ENCODE data around the gene IGF1R. TPM values are rescaled to one million over a fixed set of nuclear protein-coding genes. Genes with fewer than 3 reads are reported as not detected.

IGF1R gene
- total and polyA plus RNA-seq, 2 of the 13 experiments (the other 11 are each of a cell fraction or from before 2014, with no cell fraction given) = 15.9 to 18.4 TPM

- no peak for ATAC-seq
- POLR2A ChIA-PET = no interaction called here
- Histone ChIP-seq H3K4me1 (ENCODE audit: insufficient read depth, low read length) (no peaks in the 10 kb centered on the region), H3K4me3 (replicated peaks in 1 of 3; ENCODE audit: insufficient read depth in 1 of 3, low read depth in 2 of 3, low read length in 3 of 3) (no peak overlapping the region), H3K4me2 (ENCODE audit: low read depth, low read length) (no peak overlapping the region), H3K27me3 (ENCODE audit: control insufficient read depth in 1 of 2, insufficient read depth in 2 of 2, low read length in 2 of 2) (peaks cover 0 to 6% of the 10 kb centered on the region in 2 experiments; a peak in 3 of 5 replicates), H3K79me2 (ENCODE audit: insufficient read depth, low read length) (no peaks in the 10 kb centered on the region), H3K27ac (ENCODE audit: extremely low read length, insufficient read depth, low read length) (no peak overlapping the region), H3K9me3 (ENCODE audit: low read length) (no peaks in the 10 kb centered on the region), H3K9ac (ENCODE audit: insufficient read depth, low read depth, low read length) (no peak overlapping the region), H4K20me1 (ENCODE audit: insufficient read depth, low read length) (no peaks in the 10 kb centered on the region), H3K36me3 (replicated peaks in 1 of 2; ENCODE audit: control insufficient read depth in 1 of 2, insufficient read depth in 2 of 2, low read length in 2 of 2) (no peaks in the 10 kb centered on the region), H2AFZ (ENCODE audit: low read length) (no peak overlapping the region)
- no peak for TF ChIP-seq ATAD3A (CRISPR knock-in tag; IDR thresholded peaks at IDR 0.05)
- TF ChIP-seq RCOR2 (CRISPR knock-in tag; IDR thresholded peaks at IDR 0.05) = no peak
- TF ChIP-seq ZNF772 (CRISPR knock-in tag; IDR thresholded peaks at IDR 0.05) = no peak
- no peak for TF ChIP-seq CC2D1A (CRISPR knock-in tag; IDR thresholded peaks at IDR 0.05)
- TF ChIP-seq MED1 (CRISPR knock-in tag; IDR thresholded peaks at IDR 0.05) = no peak
- no peak for TF ChIP-seq TARDBP (CRISPR knock-in tag; IDR thresholded peaks at IDR 0.05)
- TF ChIP-seq NR2F2 (IDR thresholded peaks at IDR 0.05; ENCODE audit: borderline replicate concordance, low read depth) = no peak
- TF ChIP-seq KMT2B (CRISPR knock-in tag; IDR thresholded peaks at IDR 0.05) = no peak
- no peak for TF ChIP-seq SMARCE1 (IDR thresholded peaks at IDR 0.05; ENCODE audit: borderline replicate concordance)
- no peak for TF ChIP-seq DNMT1 (CRISPR knock-in tag; IDR thresholded peaks at IDR 0.05)
- TF ChIP-seq, protein P1, sequence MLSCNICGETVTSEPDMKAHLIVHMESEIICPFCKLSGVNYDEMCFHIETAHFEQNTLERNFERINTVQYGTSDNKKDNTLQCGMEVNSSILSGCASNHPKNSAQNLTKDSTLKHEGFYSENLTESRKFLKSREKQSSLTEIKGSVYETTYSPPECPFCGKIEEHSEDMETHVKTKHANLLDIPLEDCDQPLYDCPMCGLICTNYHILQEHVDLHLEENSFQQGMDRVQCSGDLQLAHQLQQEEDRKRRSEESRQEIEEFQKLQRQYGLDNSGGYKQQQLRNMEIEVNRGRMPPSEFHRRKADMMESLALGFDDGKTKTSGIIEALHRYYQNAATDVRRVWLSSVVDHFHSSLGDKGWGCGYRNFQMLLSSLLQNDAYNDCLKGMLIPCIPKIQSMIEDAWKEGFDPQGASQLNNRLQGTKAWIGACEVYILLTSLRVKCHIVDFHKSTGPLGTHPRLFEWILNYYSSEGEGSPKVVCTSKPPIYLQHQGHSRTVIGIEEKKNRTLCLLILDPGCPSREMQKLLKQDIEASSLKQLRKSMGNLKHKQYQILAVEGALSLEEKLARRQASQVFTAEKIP (CRISPR knock-in tag; IDR thresholded peaks at IDR 0.05; ENCODE audit: borderline replicate concordance) = no peak
- no peak for TF ChIP-seq HNRNPK (IDR thresholded peaks at IDR 0.05; ENCODE audit: low read depth, low read length, poor library complexity, severe bottlenecking)
- TF ChIP-seq RAD21 (CRISPR knock-in tag; IDR thresholded peaks at IDR 0.05) = no peak
- TF ChIP-seq ZNF552 (CRISPR knock-in tag; IDR thresholded peaks at IDR 0.05; ENCODE audit: borderline replicate concordance) = no peak
- no peak for TF ChIP-seq GATA4 (IDR thresholded peaks at IDR 0.05; ENCODE audit: borderline replicate concordance, low read depth)
- no TSS peak for BruUV-seq (replicated peaks)
- WGBS (ENCODE audit: low lambda C conversion rate) = 21% methylated on average over 3 of the region's 9 CpGs
- intact Hi-C loops (cut with micrococcal nuclease; ENCODE audit: unreplicated experiment) (no loop called here), in situ Hi-C loops (cut with HindIII; ENCODE audit: extremely low pct_ligation_motif_present, low pct_unique_long_range_greater_than_20kb) (no loop called here)
- no peak for FAIRE-seq
- CTCF ChIA-PET (ENCODE audit: low intra/inter-chr PET ratio, low total read pairs) = no interaction called here
- DNase-seq (ENCODE audit: low spot score) = no peak
These were observed 349.4 kb downstream of the IGF1R start for GRCh38 chr15:98997755-98998154.
